Hindlimb muscle (tissue), 1 donor: ENCODE results near the gene ZNF106. TPM values are rescaled to one million over a fixed set of nuclear protein-coding genes. Genes with fewer than 3 reads are reported as not detected.

Experiments
- DNase-seq: peaks from one replicate; pipeline ENCODE4 v3.0.0-alpha.2; 2013
- polyA plus RNA-seq: library from polyadenylated mRNA; unstranded; fragments of 120-200 nt; gene quantifications from one replicate; pipeline ENCODE4 v1.2.1, GENCODE V29; 2013; ENCODE audit not compliant: insufficient read length

Gene ZNF106
- polyA plus RNA-seq, 1 donor: 308 TPM

DNA sequence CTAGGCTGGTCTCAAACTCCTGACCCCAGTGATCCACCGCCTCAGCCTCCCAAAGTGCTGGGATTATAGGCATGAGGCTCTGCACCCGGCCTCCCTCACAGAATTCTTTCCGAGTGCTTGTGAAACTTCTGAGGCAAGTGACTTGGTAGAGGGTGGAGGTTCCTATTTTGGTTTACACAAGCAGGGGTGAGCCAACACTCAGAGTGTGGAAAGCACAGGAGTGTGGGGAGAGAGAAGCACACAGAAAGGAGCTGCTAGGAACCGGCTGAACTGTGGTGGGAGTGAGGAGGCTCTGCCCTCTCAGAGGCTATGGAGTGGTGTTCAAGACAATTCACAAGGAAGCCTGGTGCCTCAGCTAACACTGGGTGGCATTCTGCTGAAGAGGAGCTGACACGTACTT is 123.9 kb downstream of the ZNF106 start:
- no peak for DNase-seq

DNA sequence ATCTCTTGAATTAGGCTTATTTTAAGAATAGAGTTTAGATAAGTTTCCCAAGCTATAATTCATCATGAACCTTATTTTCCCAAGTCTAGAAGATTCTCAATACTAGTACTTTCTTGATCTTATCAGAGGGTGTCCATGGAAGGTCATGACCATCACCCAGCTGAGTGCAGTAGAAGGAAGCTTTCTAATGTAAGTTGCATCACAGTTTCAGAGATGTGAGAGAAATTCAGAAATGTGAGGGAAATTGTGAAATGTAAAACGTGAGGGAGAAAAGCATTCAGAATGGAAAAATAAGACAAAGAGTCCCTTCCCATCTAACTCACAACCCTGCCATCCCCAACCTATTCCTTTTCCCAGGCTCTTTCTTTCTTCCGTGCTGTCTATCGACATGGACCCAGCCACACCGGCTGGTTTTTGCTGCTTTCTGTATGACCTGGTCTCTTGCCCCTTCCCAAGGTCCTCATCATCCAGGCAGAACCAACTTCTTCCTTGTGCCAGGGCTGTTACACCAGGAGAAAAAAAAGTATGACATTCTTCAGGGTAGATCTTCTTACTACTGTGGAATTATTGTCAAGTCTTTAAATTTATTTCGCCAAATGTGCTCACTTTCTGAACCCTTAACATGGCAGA is 124.9 kb downstream of the ZNF106 start:
- no peak for DNase-seq

DNA sequence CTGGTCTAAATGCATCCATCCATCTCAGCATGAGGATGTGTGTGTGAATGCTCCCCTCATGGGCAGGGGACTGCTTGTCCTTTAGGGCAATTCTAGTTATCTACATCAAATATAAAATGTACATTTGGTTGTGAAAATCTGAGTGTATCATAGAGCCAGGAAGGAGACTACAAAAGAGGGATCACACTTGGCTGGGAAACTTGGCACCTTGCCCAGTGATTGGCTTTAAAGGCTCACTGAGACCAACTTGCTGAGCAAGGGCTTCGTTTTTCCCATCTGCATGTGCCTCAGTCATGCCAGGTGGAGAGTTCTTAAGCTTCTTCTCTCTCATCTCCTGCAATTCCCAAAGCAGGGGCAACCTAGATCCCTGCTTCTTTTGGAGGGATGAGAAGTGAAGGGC is 126.4 kb downstream of the ZNF106 start:
- DNase-seq: no peak

- no peak for DNase-seq
These were observed 127.0 kb downstream of the ZNF106 start for GRCh38 chr15:42363942-42364341.

GRCh38 chr15:42363487-42363886 is 127.5 kb downstream of the ZNF106 start:
- DNase-seq: no peak

Other genes with a start within 250 kb of the ZNF106 start
- gene GANC, start 217.9 kb downstream of the ZNF106 start, polyA plus RNA-seq: 17.0 TPM
- 42.3 TPM for gene TMEM87A, start 217.7 kb downstream of the ZNF106 start, polyA plus RNA-seq
- 544 TPM for gene CAPN3, start 131.6 kb downstream of the ZNF106 start, polyA plus RNA-seq
- gene SNAP23, start 4.5 kb upstream of the ZNF106 start, polyA plus RNA-seq: 55.9 TPM
- 17.3 TPM for gene LRRC57, start 57.7 kb upstream of the ZNF106 start, polyA plus RNA-seq
- 14.4 TPM for gene HAUS2, start 57.7 kb upstream of the ZNF106 start, polyA plus RNA-seq
- gene STARD9, start 84.5 kb upstream of the ZNF106 start, polyA plus RNA-seq: 18.0 TPM
- 20.0 TPM for gene CDAN1, start 246.0 kb upstream of the ZNF106 start, polyA plus RNA-seq